ENCODE data around the gene IL10RB. TPM values are rescaled to one million over a fixed set of nuclear protein-coding genes. Genes with fewer than 3 reads are reported as not detected.

Gene IL10RB
- total RNA-seq, 4 donors from 2014 or later, result 17.5 to 27.3 (median 21.3) TPM

DNA sequence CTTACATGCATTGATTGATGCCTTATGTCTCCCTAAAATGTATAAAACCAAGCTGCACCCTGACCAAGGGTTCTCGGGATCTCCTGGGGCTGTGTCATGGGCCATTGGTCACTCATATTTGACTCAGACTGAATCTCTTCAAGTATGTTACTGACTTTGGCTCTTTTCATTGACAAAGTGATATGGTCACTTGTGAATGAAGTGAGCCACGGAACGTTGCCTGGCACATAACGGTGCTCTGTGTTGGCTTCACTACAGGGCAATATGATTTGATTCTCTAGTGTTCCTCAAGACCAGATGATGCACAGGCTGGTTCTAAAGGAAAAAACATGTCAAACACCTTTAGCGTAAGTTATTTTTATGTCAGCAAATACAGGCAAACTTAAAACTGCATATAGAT, 11.4 kb upstream of the IL10RB start:
- DNase-seq (ENCODE audit: low spot score in 2 of 2), result no peak
- WGBS, 2 donors, result 90 to 96% methylated on average over 5 of the region's 5 CpGs
- H3K27me3 ChIP-seq, result no peaks in the 10 kb centered on the region
- H3K4me3 ChIP-seq, result no peak overlapping the region
- peaks cover 0 to 4% (median 2%) of the 10 kb centered on the region in 4 donors for H3K4me1 ChIP-seq
- peaks cover 0 to 5% (median 0%) of the 10 kb centered on the region in 4 donors for H3K9me3 ChIP-seq
- no peak overlapping the region for H3K27ac ChIP-seq
- TF ChIP-seq EP300 (IDR thresholded peaks at IDR 0.05) (no peak), POLR2A (IDR thresholded peaks at IDR 0.05) (no peak)
- TF ChIP-seq, protein P1, sequence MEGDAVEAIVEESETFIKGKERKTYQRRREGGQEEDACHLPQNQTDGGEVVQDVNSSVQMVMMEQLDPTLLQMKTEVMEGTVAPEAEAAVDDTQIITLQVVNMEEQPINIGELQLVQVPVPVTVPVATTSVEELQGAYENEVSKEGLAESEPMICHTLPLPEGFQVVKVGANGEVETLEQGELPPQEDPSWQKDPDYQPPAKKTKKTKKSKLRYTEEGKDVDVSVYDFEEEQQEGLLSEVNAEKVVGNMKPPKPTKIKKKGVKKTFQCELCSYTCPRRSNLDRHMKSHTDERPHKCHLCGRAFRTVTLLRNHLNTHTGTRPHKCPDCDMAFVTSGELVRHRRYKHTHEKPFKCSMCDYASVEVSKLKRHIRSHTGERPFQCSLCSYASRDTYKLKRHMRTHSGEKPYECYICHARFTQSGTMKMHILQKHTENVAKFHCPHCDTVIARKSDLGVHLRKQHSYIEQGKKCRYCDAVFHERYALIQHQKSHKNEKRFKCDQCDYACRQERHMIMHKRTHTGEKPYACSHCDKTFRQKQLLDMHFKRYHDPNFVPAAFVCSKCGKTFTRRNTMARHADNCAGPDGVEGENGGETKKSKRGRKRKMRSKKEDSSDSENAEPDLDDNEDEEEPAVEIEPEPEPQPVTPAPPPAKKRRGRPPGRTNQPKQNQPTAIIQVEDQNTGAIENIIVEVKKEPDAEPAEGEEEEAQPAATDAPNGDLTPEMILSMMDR (IDR thresholded peaks at IDR 0.05), result no peak
- H3K36me3 ChIP-seq, result peaks cover 0 to 97% (median 14%) of the 10 kb centered on the region in 3 donors

DNA sequence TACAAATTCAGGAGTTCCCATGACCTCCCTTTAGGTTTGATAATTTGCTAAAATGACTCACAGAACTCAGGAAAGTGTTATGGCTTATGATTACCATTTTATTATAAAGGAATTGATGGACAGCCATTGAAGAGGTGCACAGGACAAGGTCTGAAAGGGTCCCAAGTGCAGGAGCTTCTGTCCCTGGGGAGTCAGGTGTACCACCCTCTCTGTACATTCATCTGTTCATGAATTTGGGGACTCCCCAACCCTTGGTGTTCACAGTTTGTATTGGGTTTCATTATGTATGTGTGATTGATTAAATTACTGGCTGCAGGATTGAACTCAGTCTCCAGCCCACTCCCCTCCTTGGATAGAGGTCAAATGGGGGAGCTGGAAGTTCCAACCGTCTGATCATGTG, 10.8 kb upstream of the IL10RB start:
- peaks cover 0 to 91% (median 14%) of the 10 kb centered on the region in 3 donors for H3K36me3 ChIP-seq
- 41 to 50% methylated on average over 1 of the region's 1 CpG for WGBS, 2 donors

DNA sequence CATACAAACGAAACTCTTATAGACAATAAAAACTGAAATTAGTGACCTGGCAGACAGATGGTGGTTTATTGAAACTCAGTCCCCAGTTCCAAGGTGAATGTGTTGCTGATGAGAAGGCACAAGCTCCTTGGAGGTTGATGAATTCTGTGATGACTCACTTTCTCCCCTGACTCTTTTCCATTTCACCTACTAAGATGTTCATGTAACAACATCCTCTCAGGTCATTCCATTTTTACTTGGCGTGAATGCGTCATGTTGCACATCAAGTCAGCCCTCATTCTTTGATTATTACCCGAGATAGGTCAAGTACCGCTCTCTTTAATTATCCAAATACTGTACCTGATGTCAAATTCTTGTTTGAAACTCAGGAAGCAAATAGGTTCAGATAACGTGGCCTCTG, 10.1 kb upstream of the IL10RB start:
- Histone ChIP-seq H3K36me3 (peaks cover 0 to 87% (median 14%) of the 10 kb centered on the region in 3 donors), H3K4me3 (no peak overlapping the region), H3K4me1 (peaks cover 0 to 12% (median 3%) of the 10 kb centered on the region in 4 donors), H3K27ac (no peak overlapping the region), H3K27me3 (no peaks in the 10 kb centered on the region), H3K9me3 (peaks cover 0 to 5% (median 0%) of the 10 kb centered on the region in 4 donors)
- WGBS, 2 donors, result 96% methylated on average over 6 of the region's 6 CpGs
- no peak for TF ChIP-seq POLR2A (IDR thresholded peaks at IDR 0.05)
- no peak for TF ChIP-seq EP300 (IDR thresholded peaks at IDR 0.05)
- TF ChIP-seq, protein P1 (IDR thresholded peaks at IDR 0.05), result no peak
- no peak for DNase-seq (ENCODE audit: low spot score in 2 of 2)

More for the DNA sequence above, 10.8 kb upstream of the IL10RB start:
- peaks cover 0 to 5% (median 0%) of the 10 kb centered on the region in 4 donors for H3K9me3 ChIP-seq
- no peak overlapping the region for H3K27ac ChIP-seq
- no peaks in the 10 kb centered on the region for H3K27me3 ChIP-seq
- peaks cover 0 to 10% (median 3%) of the 10 kb centered on the region in 4 donors for H3K4me1 ChIP-seq
- no peak overlapping the region for H3K4me3 ChIP-seq
- no peak for DNase-seq (ENCODE audit: low spot score in 2 of 2)
- TF ChIP-seq EP300 (IDR thresholded peaks at IDR 0.05) (no peak), POLR2A (IDR thresholded peaks at IDR 0.05) (no peak)
- TF ChIP-seq, protein P1 (IDR thresholded peaks at IDR 0.05), result no peak

DNA sequence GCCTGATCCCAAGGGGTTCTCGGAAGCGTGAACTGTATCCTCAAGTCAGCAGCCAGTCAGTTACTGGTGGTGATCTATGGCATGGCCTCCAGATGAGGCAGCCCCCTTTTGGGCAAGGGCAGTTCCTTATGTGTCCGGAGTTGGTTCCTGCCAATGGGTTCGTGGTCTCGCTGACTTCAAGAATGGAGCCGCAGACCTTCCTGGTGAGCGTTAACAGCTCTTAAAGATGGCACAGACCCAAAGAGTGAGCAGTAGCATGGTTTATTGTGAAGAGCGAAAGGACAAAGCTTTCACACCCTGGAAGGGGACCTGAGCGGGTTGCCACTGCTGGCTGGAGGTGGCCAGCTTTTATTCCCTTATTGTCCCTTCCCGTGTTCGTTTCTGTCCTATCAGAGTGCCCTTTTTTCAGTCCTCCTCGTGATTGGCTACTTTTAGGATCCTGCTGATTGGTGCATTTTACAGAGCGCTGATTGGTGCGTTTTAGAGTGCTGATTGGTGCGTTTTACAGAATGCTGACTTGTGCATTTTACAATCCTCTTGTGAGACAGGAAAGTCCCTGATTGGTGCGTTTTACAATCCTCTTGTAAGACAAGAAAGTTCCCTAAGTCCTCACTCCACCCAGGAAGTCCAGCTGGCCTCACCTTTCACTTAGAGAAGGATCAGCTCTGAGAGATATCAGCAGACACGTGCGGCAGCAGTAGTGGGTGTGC, 8.9 kb upstream of the IL10RB start:
- Histone ChIP-seq H3K36me3 (peaks cover 0 to 83% (median 14%) of the 10 kb centered on the region in 3 donors), H3K4me1 (peaks cover 0 to 12% (median 3%) of the 10 kb centered on the region in 4 donors), H3K27me3 (no peaks in the 10 kb centered on the region), H3K27ac (no peak overlapping the region), H3K9me3 (peaks cover 0 to 5% (median 0%) of the 10 kb centered on the region in 4 donors), H3K4me3 (no peak overlapping the region)
- TF ChIP-seq POLR2A (IDR thresholded peaks at IDR 0.05) (no peak), EP300 (IDR thresholded peaks at IDR 0.05) (no peak)
- TF ChIP-seq, protein P1 (IDR thresholded peaks at IDR 0.05), result no peak
- DNase-seq (ENCODE audit: low spot score in 2 of 2), result no peak
- WGBS, 2 donors, result 93 to 94% methylated on average over 18 of the region's 18 CpGs

DNA sequence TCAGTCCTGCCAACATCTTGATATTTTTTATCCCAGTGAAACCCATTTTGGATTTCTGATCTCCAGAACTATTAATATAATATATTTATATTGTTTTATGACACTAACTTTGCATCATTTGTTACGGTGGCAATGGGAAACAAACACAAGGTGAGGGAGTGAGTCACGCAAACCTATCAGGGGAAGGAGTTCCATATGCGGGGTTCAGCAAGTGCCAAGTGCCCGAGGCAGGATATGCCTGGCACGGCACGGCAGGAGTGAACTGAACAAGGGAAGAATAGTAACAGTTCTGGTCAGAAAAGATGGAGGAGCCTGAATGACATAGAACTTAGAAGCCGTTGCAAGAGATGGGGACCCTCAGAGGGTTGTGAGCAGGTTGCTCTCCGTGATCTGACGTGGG, 7.7 kb upstream of the IL10RB start:
- Histone ChIP-seq H3K9me3 (peaks cover 0 to 5% (median 0%) of the 10 kb centered on the region in 4 donors), H3K27me3 (no peaks in the 10 kb centered on the region), H3K36me3 (peaks cover 0 to 83% (median 12%) of the 10 kb centered on the region in 3 donors), H3K27ac (peak overlapping the region in 1 of 4 donors; percentile 45), H3K4me1 (peaks cover 0 to 12% (median 3%) of the 10 kb centered on the region in 4 donors), H3K4me3 (no peak overlapping the region)
- WGBS, 2 donors, result 97% methylated on average over 9 of the region's 9 CpGs
- no peak for DNase-seq (ENCODE audit: low spot score in 2 of 2)
- TF ChIP-seq EP300 (IDR thresholded peaks at IDR 0.05), result no peak
- no peak for TF ChIP-seq POLR2A (IDR thresholded peaks at IDR 0.05)
- TF ChIP-seq, protein P1 (IDR thresholded peaks at IDR 0.05), result no peak
